DMS79 (cell line): Measurements from ENCODE around the gene SLC25A1.
"Not testable (repeated sequence)": the region's sequence is repeated elsewhere in the genome, so short reads cannot be mapped to it uniquely, and the experiment has no call there.

Experiments used
- DNase-seq: peaks from one replicate; lab custom pipeline; 2025; lab: John Stamatoyannopoulos, UW

The SLC25A1 gene

GRCh38 chr22:19204640-19205039 is 26.1 kb upstream of the SLC25A1 start:
- DNase-seq, result no peak

GRCh38 chr22:19203834-19204233 is 25.3 kb upstream of the SLC25A1 start:
- no peak for DNase-seq

GRCh38 chr22:19202799-19203186 is 24.3 kb upstream of the SLC25A1 start:
- not testable (repeated sequence) for DNase-seq

- no peak for DNase-seq
These were observed 23.6 kb upstream of the SLC25A1 start for GRCh38 chr22:19201869-19202798.

- no peak for DNase-seq
These were observed 22.8 kb upstream of the SLC25A1 start for GRCh38 chr22:19201130-19201868.

- DNase-seq, result no peak
These were observed 20.9 kb upstream of the SLC25A1 start for GRCh38 chr22:19199479-19199878.

- DNase-seq, result no peak
These were observed 19.7 kb upstream of the SLC25A1 start for GRCh38 chr22:19197997-19198865.

- no peak for DNase-seq
These were observed 18.5 kb upstream of the SLC25A1 start for GRCh38 chr22:19196841-19197612.

- DNase-seq, result no peak
These were observed 17.5 kb upstream of the SLC25A1 start for GRCh38 chr22:19195796-19196731.

GRCh38 chr22:19194766-19195536 is 16.4 kb upstream of the SLC25A1 start:
- no peak for DNase-seq

- no peak for DNase-seq
These were observed 15.3 kb upstream of the SLC25A1 start for GRCh38 chr22:19193879-19194278.

GRCh38 chr22:19187716-19188563 is 9.4 kb upstream of the SLC25A1 start:
- DNase-seq, result no peak

GRCh38 chr22:19184276-19184997 is 5.9 kb upstream of the SLC25A1 start:
- DNase-seq, result no peak

- DNase-seq, result no peak
These were observed 4.7 kb upstream of the SLC25A1 start for GRCh38 chr22:19183216-19183615.

GRCh38 chr22:19182472-19183157 is 4.1 kb upstream of the SLC25A1 start:
- no peak for DNase-seq

- no peak for DNase-seq
These were observed 3.4 kb upstream of the SLC25A1 start for GRCh38 chr22:19181786-19182471.
